Thyroid gland (tissue), 4 donors: ENCODE measurements around the gene ADAMTS17. TPM values are rescaled to one million over a fixed set of nuclear protein-coding genes. Genes with fewer than 3 reads are reported as not detected.

Experiments
- DNase-seq, 2 donors: peaks; one replicate each; pipeline ENCODE4 v3.0.0-alpha.2; 2019
- H3K27ac ChIP-seq, 3 donors: fragments of 200-600 bp; sonication (generic); 1 replicate in 2 of 3; 2 replicates in 1 of 3; pipeline ENCODE4 v1.5.1; 2016 to 2019; ENCODE audit warnings: mild to moderate bottlenecking in 1 of 3, moderate library complexity in 1 of 3
- H3K27me3 ChIP-seq: fragments of 200-600 bp; sonication (generic); one replicate; pipeline ENCODE4 v1.5.1; 2019
- H3K36me3 ChIP-seq, 2 donors: fragments of 200-600 bp; sonication (generic); one replicate each; pipeline ENCODE4 v1.5.1; 2016 to 2019
- H3K4me1 ChIP-seq, 2 donors: fragments of 200-600 bp; sonication (generic); one replicate each; pipeline ENCODE4 v1.5.1; 2017 to 2019
- H3K4me3 ChIP-seq, 3 donors: fragments of 200-600 bp; sonication (generic); replicated peaks in 1 of 3; 1 replicate in 2 of 3; 2 replicates in 1 of 3; pipeline ENCODE4 v1.5.1; 2016; ENCODE audit warnings: mild to moderate bottlenecking in 1 of 3
- H3K9me3 ChIP-seq: fragments of 200-600 bp; sonication (generic); one replicate; pipeline ENCODE4 v1.5.1; 2017
- POLR2A ChIP-seq, 2 donors: fragments of 450-650 bp; IDR thresholded peaks; one replicate each; pipeline ENCODE4 v1.6.1; 2017; ENCODE audit warnings: antibody characterized with exemption in 2 of 2, mild to moderate bottlenecking in 2 of 2, moderate library complexity in 1 of 2
- WGBS, 2 donors: methylation state at CpG; one replicate each; pipeline ENCODE4 v1.1.5; 2017; 5-methylcytosine and 5-hydroxymethylcytosine counted together
- intact Hi-C: fragments of 100-400 bp; cut with DNase I; formaldehyde crosslinking; loops from one replicate; pipeline ENCODE4 v1.15.1; 2023
- total RNA-seq, 4 donors: library from RNA; depleted of rRNA; stranded (reverse); fragments of >200 nt; gene quantifications; one replicate each; pipeline ENCODE4 v1.2.3, GENCODE V29; 2016
- TF ChIP-seq, protein P1 (sequence below), 6 experiments: fragments of 200-600 bp in 3 of 6; fragments of 450-650 bp in 3 of 6; sonication (generic) in 3 of 6; IDR thresholded peaks; one replicate each; pipeline ENCODE4 v1.5.1; 2016 to 2019; ENCODE audit warnings: antibody characterized with exemption in 6 of 6, mild to moderate bottlenecking in 2 of 6, inconsistent platforms in 1 of 6, moderate library complexity in 1 of 6

ADAMTS17 gene
- total RNA-seq, 4 donors from 2014 or later, result 3.5 to 667 (median 5.3) TPM

DNA sequence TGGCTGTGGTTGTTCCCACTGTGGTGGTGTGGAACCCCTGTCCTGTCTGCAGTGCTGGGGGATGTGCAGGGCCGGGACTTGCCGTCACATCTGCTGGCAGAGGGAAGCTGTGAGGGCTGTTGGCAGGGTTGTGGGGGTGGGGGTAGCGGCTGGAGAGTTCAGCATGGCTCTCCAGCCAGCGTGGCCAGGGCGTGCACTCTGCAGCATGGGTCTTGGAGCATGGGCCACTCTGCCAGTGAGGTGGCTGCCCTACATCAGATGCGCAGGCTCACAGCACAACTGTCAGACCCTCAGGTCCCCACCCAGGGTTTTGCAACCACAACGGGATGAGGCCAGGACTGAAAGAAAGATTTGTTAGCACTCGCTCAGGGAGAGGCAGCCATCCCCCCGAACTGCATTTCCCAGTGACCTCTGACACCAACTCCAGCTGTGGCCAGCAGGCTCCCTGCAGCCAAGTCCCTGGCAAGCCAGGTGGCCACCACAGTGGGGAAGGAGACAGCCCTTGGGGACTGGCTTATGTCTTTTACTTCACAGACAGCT is 370.8 kb downstream of the ADAMTS17 start:
- Histone ChIP-seq H3K4me3 (no peak overlapping the region), H3K27me3 (no peaks in the 10 kb centered on the region), H3K4me1 (no peaks in the 10 kb centered on the region), H3K27ac (no peak overlapping the region), H3K9me3 (no peaks in the 10 kb centered on the region), H3K36me3 (no peaks in the 10 kb centered on the region)
- no peak for DNase-seq
- TF ChIP-seq, protein P1, sequence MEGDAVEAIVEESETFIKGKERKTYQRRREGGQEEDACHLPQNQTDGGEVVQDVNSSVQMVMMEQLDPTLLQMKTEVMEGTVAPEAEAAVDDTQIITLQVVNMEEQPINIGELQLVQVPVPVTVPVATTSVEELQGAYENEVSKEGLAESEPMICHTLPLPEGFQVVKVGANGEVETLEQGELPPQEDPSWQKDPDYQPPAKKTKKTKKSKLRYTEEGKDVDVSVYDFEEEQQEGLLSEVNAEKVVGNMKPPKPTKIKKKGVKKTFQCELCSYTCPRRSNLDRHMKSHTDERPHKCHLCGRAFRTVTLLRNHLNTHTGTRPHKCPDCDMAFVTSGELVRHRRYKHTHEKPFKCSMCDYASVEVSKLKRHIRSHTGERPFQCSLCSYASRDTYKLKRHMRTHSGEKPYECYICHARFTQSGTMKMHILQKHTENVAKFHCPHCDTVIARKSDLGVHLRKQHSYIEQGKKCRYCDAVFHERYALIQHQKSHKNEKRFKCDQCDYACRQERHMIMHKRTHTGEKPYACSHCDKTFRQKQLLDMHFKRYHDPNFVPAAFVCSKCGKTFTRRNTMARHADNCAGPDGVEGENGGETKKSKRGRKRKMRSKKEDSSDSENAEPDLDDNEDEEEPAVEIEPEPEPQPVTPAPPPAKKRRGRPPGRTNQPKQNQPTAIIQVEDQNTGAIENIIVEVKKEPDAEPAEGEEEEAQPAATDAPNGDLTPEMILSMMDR (IDR thresholded peaks at IDR 0.05), result no peak
- TF ChIP-seq POLR2A (IDR thresholded peaks at IDR 0.05), result no peak
- intact Hi-C loops, result no loop called here
- WGBS, 2 donors, result 67 to 75% methylated on average over 7 to 8 of the region's 9 CpGs

DNA sequence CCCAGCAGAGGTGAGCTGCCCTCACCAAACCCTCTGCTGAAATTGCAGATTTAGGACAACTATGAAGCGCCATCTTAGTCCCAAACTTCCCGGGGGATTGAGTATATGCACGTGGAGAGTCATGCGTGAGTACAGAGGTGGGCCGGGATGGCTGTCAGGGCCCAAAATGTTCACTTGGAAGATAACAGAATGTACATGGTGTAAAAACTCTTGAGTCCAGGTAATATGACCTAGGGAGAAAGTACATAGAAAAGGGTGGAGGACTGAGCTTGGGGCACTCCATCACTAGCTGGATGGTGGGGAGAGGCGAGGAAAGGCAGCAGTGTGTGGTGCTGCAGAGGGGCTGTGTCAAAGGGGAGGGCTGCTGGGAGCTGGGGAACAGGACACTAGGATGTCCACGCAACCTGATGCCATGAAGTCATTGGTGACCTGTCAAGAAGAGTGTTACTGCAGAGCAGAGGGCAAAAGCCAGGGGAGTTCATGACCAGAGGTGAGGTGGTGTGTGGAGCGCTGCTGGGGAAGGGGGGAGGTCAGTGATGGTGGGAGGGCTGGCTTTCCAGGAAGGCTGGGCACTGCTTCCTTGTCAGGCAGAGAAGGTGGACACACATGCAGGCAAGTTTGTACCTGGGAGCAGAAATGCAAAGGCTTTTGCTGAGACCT is 372.4 kb downstream of the ADAMTS17 start:
- intact Hi-C loops, result no loop called here
- H3K4me3 ChIP-seq, result no peak overlapping the region
- no peaks in the 10 kb centered on the region for H3K36me3 ChIP-seq
- no peak overlapping the region for H3K27ac ChIP-seq
- WGBS, 2 donors, result 91 to 97% methylated on average over 8 of the region's 8 CpGs
- H3K4me1 ChIP-seq, result no peaks in the 10 kb centered on the region
- TF ChIP-seq, protein P1 (IDR thresholded peaks at IDR 0.05), result no peak
- TF ChIP-seq POLR2A (IDR thresholded peaks at IDR 0.05), result no peak
- no peaks in the 10 kb centered on the region for H3K9me3 ChIP-seq
- H3K27me3 ChIP-seq, result no peaks in the 10 kb centered on the region
- no peak for DNase-seq

DNA sequence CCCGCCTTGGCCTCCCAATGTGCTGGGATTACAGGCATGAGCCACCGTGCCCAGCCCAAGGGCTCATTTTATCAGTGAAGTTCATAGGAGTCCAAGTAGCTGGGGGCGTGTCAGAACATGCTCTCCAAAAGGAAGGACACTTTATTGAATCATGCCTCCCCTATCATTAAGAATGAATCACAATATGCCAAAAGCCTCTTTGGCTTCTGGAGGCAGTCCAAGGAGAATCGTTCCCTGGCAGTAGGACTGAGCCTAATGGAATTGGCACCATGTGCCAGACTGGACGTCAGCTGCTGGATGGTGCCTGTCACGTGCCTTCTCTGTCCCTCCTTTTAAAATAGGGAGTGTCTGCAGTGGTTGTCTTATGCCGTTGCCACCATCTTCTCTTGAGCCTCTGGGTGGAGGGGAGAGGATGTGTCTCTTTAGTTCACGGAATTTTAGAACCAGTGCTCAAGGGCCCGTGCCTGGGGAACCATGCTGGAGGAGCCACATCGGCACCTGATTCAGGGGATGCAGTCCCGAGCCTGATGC is 373.9 kb downstream of the ADAMTS17 start:
- H3K9me3 ChIP-seq, result no peaks in the 10 kb centered on the region
- TF ChIP-seq POLR2A (IDR thresholded peaks at IDR 0.05), result no peak
- TF ChIP-seq, protein P1 (IDR thresholded peaks at IDR 0.05), result no peak
- DNase-seq, result no peak
- WGBS, 2 donors, result 84 to 88% methylated on average over 11 of the region's 11 CpGs
- H3K27me3 ChIP-seq, result no peaks in the 10 kb centered on the region
- no peaks in the 10 kb centered on the region for H3K4me1 ChIP-seq
- intact Hi-C loops, result no loop called here
- H3K36me3 ChIP-seq, result no peaks in the 10 kb centered on the region
- no peak overlapping the region for H3K4me3 ChIP-seq
- H3K27ac ChIP-seq, result no peak overlapping the region

DNA sequence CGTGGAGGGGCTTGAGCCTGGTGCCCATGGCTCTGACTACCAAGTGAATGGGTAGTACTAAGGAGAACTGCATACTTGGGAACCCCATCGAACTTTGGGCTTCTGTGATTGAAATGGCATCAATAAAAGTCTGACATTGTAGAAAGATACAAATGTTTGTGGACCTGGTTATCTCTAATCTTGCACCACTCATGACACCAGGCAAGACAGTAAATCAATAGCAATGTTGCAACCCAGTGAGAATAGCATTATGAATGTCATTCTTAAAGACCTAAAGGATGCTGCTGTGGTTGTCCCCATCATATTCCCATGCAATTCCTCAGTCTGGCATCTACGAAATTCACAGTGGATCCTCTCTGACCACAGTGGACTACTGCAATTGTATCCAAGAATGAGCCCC is 375.0 kb downstream of the ADAMTS17 start:
- H3K9me3 ChIP-seq, result no peaks in the 10 kb centered on the region
- DNase-seq, result no peak
- intact Hi-C loops, result no loop called here
- no peaks in the 10 kb centered on the region for H3K27me3 ChIP-seq
- no peak for TF ChIP-seq POLR2A (IDR thresholded peaks at IDR 0.05)
- TF ChIP-seq, protein P1 (IDR thresholded peaks at IDR 0.05), result no peak
- H3K4me3 ChIP-seq, result no peak overlapping the region
- no peaks in the 10 kb centered on the region for H3K4me1 ChIP-seq
- no peak overlapping the region for H3K27ac ChIP-seq
- 78 to 85% methylated on average over 3 of the region's 3 CpGs for WGBS, 2 donors
- no peaks in the 10 kb centered on the region for H3K36me3 ChIP-seq

DNA sequence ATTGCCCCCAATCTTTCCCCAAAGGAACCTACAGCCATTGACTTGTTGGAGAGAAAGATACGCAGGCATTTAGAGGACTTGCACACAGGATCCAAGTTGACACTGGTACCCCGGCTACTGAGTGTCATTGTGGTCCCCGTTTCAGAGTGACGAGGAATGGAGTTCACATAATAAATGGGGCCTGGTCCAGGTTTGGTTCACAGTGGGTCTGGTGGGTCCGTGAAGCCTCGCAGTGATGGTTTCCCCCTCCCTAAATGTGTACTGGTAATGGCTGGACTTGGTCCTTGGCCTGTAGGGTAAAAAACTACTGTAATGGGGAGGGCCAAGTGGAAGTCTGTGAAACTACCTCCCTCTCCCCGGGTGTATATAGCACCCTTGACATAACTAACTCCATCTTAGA is 376.4 kb downstream of the ADAMTS17 start:
- Histone ChIP-seq H3K9me3 (no peaks in the 10 kb centered on the region), H3K27me3 (no peaks in the 10 kb centered on the region), H3K4me1 (no peaks in the 10 kb centered on the region), H3K36me3 (no peaks in the 10 kb centered on the region), H3K4me3 (no peak overlapping the region), H3K27ac (no peak overlapping the region)
- DNase-seq, result no peak
- WGBS, 2 donors, result 92 to 98% methylated on average over 7 of the region's 7 CpGs
- intact Hi-C loops, result no loop called here
- TF ChIP-seq, protein P1 (IDR thresholded peaks at IDR 0.05), result no peak
- TF ChIP-seq POLR2A (IDR thresholded peaks at IDR 0.05), result no peak
